Left ventricle myocardium inferior (tissue), 1 donor: ENCODE data around the gene SCRN3. TPM values are rescaled to one million over a fixed set of nuclear protein-coding genes. Genes with fewer than 3 reads are reported as not detected.

Experiments used
- DNase-seq: peaks from one replicate; pipeline ENCODE4 v3.0.0-alpha.2; 2020
- H3K27ac ChIP-seq: fragments of 200-600 bp; replicated peaks from 2 replicates; pipeline ENCODE4 v1.8.0; 2021
- H3K27me3 ChIP-seq: fragments of 200-600 bp; 2 replicates; pipeline ENCODE4 v1.8.0; 2021; ENCODE audit warnings: low read depth
- H3K36me3 ChIP-seq: fragments of 200-600 bp; 2 replicates; pipeline ENCODE4 v1.8.0; 2021
- H3K4me1 ChIP-seq: fragments of 200-600 bp; 2 replicates; pipeline ENCODE4 v1.8.0; 2021
- H3K4me3 ChIP-seq: fragments of 200-600 bp; 2 replicates; pipeline ENCODE4 v1.8.0; 2021; ENCODE audit warnings: mild to moderate bottlenecking, moderate library complexity
- H3K9me3 ChIP-seq: fragments of 200-600 bp; replicated peaks from 2 replicates; pipeline ENCODE4 v1.8.0; 2021
- CTCF ChIP-seq: fragments of 200-600 bp; IDR thresholded peaks from 2 replicates; pipeline ENCODE4 v1.8.0; 2021; ENCODE audit warnings: antibody characterized with exemption, mild to moderate bottlenecking, borderline replicate concordance
- intact Hi-C: fragments of 100-400 bp; cut with micrococcal nuclease; formaldehyde crosslinking; loops from one replicate; pipeline ENCODE4 v1.11.0; 2022
- total RNA-seq: library from RNA; stranded (reverse); fragmentation: NEBNext Ultra II Directional; extraction: Animal tissue kit (Norgen Biotek cat#: 25700); gene quantifications from one replicate; pipeline ENCODE4 v1.2.1, GENCODE V29; 2021
- donor health status: DM: no; HTN: yes; CAD: no; lungs with severe emphysema.

SCRN3 gene
- total RNA-seq, 1 donor from 2014 or later: 47.6 TPM

- DNase-seq: no peak
- no peak for TF ChIP-seq CTCF
- peaks cover 58% of the 10 kb centered on the region for H3K36me3 ChIP-seq
- H3K4me1 ChIP-seq: no peaks in the 10 kb centered on the region
- H3K27ac ChIP-seq: no peak overlapping the region
- no peaks in the 10 kb centered on the region for H3K27me3 ChIP-seq
- no peaks in the 10 kb centered on the region for H3K9me3 ChIP-seq
- H3K4me3 ChIP-seq: no peak overlapping the region
- intact Hi-C loops: no loop called here
These were observed 51.0 kb downstream of the SCRN3 start for GRCh38 chr2:174446531-174446930.

- intact Hi-C loops: no loop called here
- Histone ChIP-seq H3K27me3 (no peaks in the 10 kb centered on the region), H3K36me3 (peaks cover 60% of the 10 kb centered on the region)
These were observed 53.5 kb downstream of the SCRN3 start for GRCh38 chr2:174449033-174449432.

GRCh38 chr2:174450021-174450816, 54.7 kb downstream of the SCRN3 start:
- H3K27me3 ChIP-seq: no peaks in the 10 kb centered on the region
- intact Hi-C loops: no loop called here
- no peak overlapping the region for H3K27ac ChIP-seq
- no peak overlapping the region for H3K4me3 ChIP-seq
- no peak for DNase-seq
- no peak for TF ChIP-seq CTCF
- H3K36me3 ChIP-seq: peaks cover 52% of the 10 kb centered on the region
- H3K9me3 ChIP-seq: no peaks in the 10 kb centered on the region
- no peaks in the 10 kb centered on the region for H3K4me1 ChIP-seq

More at GRCh38 chr2:174449033-174449432, 53.5 kb downstream of the SCRN3 start:
- Histone ChIP-seq H3K9me3 (no peaks in the 10 kb centered on the region), H3K4me1 (no peaks in the 10 kb centered on the region), H3K4me3 (no peak overlapping the region), H3K27ac (no peak overlapping the region)
- TF ChIP-seq CTCF: no peak
- DNase-seq: no peak

GRCh38 chr2:174454566-174454965, 59.0 kb downstream of the SCRN3 start:
- no peak overlapping the region for H3K27ac ChIP-seq
- no peak overlapping the region for H3K4me3 ChIP-seq
- H3K36me3 ChIP-seq: peaks cover 64% of the 10 kb centered on the region
- H3K27me3 ChIP-seq: no peaks in the 10 kb centered on the region
- H3K4me1 ChIP-seq: no peaks in the 10 kb centered on the region
- no peaks in the 10 kb centered on the region for H3K9me3 ChIP-seq
- no peak for TF ChIP-seq CTCF
- intact Hi-C loops: no loop called here
- no peak for DNase-seq

- no peaks in the 10 kb centered on the region for H3K4me1 ChIP-seq
- no peaks in the 10 kb centered on the region for H3K27me3 ChIP-seq
- intact Hi-C loops: loop anchor here (5.0 to 10.0 kb wide), 3 partner anchors 64 to 224 kb away; no protein-coding TSS in a partner anchor
- DNase-seq: no peak
- peaks cover 30% of the 10 kb centered on the region for H3K36me3 ChIP-seq
- no peaks in the 10 kb centered on the region for H3K9me3 ChIP-seq
- TF ChIP-seq CTCF: no peak
- H3K4me3 ChIP-seq: no peak overlapping the region
- H3K27ac ChIP-seq: no peak overlapping the region
These were observed 65.7 kb downstream of the SCRN3 start for GRCh38 chr2:174461221-174461620.
